Natural killer cell (primary cell): ENCODE measurements around the gene ANGPTL4. TPM values are rescaled to one million over a fixed set of nuclear protein-coding genes. Genes with fewer than 3 reads are reported as not detected.
"Not testable (repeated sequence)": the region's sequence is repeated elsewhere in the genome, so short reads cannot be mapped to it uniquely, and the experiment has no call there.

Experiments
- ATAC-seq, 3 donors: fragments of 150-1000 bp in 2 of 3; fragments of 200-7000 bp in 1 of 3; cut with Tn5 transposase; 1 replicate in 1 of 3; 2 replicates in 2 of 3; pipeline ENCODE4 v1.10.0; 2021; ENCODE audit warnings: mild to moderate bottlenecking in 2 of 3, moderate library complexity in 2 of 3
- DNase-seq, 2 donors: peaks; one replicate each; pipeline versions ENCODE4 v3.0.0 to v3.0.0-alpha.2; 2013 to 2021; ENCODE audit warnings: mixed read lengths in 1 of 2
- H3K27ac ChIP-seq: one replicate; pipeline ENCODE4 v1.5.1; 2013; ENCODE audit warnings: mild to moderate bottlenecking, low read length
- H3K27me3 ChIP-seq: one replicate; pipeline ENCODE4 v1.6.1; 2013; ENCODE audit warnings: low read length; ENCODE audit not compliant: control insufficient read depth, insufficient read depth
- H3K36me3 ChIP-seq: one replicate; pipeline ENCODE4 v1.6.1; 2013; ENCODE audit warnings: low read length; ENCODE audit not compliant: control insufficient read depth, insufficient read depth
- H3K4me1 ChIP-seq: one replicate; pipeline ENCODE4 v1.6.1; 2013; ENCODE audit warnings: low read length; ENCODE audit not compliant: control insufficient read depth, insufficient read depth
- H3K4me3 ChIP-seq: one replicate; pipeline ENCODE4 v1.5.1; 2013; ENCODE audit warnings: low read length
- H3K9me3 ChIP-seq: one replicate; pipeline ENCODE4 v1.6.1; 2013; ENCODE audit warnings: low read length; ENCODE audit not compliant: control insufficient read depth, insufficient read depth
- H3K27ac Mint-ChIP-seq, 2 donors: one replicate each; pipeline ENCODE4 v1.8.0; 2022; ENCODE audit warnings: mild to moderate bottlenecking in 2 of 2, mixed read lengths in 2 of 2, moderate library complexity in 1 of 2
- H3K27me3 Mint-ChIP-seq, 2 donors: one replicate each; pipeline ENCODE4 v1.8.0; 2022; ENCODE audit warnings: low read depth in 2 of 2, mixed read lengths in 2 of 2
- H3K36me3 Mint-ChIP-seq: one replicate; pipeline ENCODE4 v1.8.0; 2022; ENCODE audit warnings: mixed read lengths
- H3K4me1 Mint-ChIP-seq, 2 donors: one replicate each; pipeline ENCODE4 v1.8.0; 2022; ENCODE audit warnings: mixed read lengths in 2 of 2
- H3K4me3 Mint-ChIP-seq: one replicate; pipeline ENCODE4 v1.8.0; 2022; ENCODE audit warnings: mild to moderate bottlenecking, moderate library complexity, mixed read lengths
- H3K9me3 Mint-ChIP-seq, 2 donors: one replicate each; pipeline ENCODE4 v1.8.0; 2022; ENCODE audit warnings: mixed read lengths in 2 of 2
- WGBS: methylation state at CpG from one replicate; pipeline ENCODE4 v1.1.7; 2013; ENCODE audit warnings: missing lambda C conversion rate; ENCODE audit not compliant: insufficient coverage; 5-methylcytosine and 5-hydroxymethylcytosine counted together
- intact Hi-C: fragments of 100-400 bp; cut with micrococcal nuclease; formaldehyde crosslinking; loops from one replicate; pipeline ENCODE4 v1.14.2; 2022
- total RNA-seq, 4 donors: library from RNA; stranded (reverse); fragments of 120-200 nt in 1 of 4; gene quantifications; one replicate each; pipeline versions ENCODE4 v1.2.3 to v1.2.4, GENCODE V29; 2013 to 2022
- TF ChIP-seq, protein P1 (sequence below): fragments of 200-600 bp; IDR thresholded peaks from one replicate; pipeline ENCODE4 v1.8.0; 2022; ENCODE audit warnings: antibody characterized with exemption

ANGPTL4 gene
- total RNA-seq, 3 donors from 2014 or later (not counting 1 experiment from before 2014, with no cell fraction given), result not detected

DNA sequence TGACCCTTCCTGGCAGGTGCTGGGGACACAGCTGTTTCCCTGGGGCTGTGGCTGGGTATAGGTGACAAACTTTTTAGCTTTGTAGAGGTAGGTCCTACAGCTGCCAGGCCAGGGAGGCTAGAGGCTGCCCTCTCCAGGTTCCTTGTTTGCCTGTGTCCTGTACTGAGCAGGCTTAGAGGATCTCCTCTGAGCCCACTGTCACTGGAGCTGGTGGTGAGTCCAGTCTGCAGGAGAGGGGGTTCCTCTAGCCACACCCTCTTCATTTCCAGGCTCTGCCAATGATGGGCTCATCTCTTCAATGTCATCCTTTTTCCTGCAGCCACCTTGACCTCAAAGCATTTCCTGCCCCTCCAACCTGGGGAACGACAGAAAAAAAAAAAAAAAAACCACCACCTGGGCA is 13.6 kb downstream of the ANGPTL4 start:
- Histone ChIP-seq H3K4me1 (peaks cover 3% of the 10 kb centered on the region), H3K4me3 (no peak overlapping the region), H3K9me3 (no peaks in the 10 kb centered on the region), H3K27me3 (no peaks in the 10 kb centered on the region), H3K27ac (no peak overlapping the region), H3K36me3 (no peaks in the 10 kb centered on the region)
- no peaks in the 10 kb centered on the region for H3K4me1 Mint-ChIP-seq
- H3K4me3 Mint-ChIP-seq, result no peak overlapping the region
- H3K27ac Mint-ChIP-seq, result no peak overlapping the region
- no peaks in the 10 kb centered on the region for H3K9me3 Mint-ChIP-seq
- no peaks in the 10 kb centered on the region for H3K27me3 Mint-ChIP-seq
- H3K36me3 Mint-ChIP-seq, result no peaks in the 10 kb centered on the region
- no peak for ATAC-seq
- TF ChIP-seq, protein P1, sequence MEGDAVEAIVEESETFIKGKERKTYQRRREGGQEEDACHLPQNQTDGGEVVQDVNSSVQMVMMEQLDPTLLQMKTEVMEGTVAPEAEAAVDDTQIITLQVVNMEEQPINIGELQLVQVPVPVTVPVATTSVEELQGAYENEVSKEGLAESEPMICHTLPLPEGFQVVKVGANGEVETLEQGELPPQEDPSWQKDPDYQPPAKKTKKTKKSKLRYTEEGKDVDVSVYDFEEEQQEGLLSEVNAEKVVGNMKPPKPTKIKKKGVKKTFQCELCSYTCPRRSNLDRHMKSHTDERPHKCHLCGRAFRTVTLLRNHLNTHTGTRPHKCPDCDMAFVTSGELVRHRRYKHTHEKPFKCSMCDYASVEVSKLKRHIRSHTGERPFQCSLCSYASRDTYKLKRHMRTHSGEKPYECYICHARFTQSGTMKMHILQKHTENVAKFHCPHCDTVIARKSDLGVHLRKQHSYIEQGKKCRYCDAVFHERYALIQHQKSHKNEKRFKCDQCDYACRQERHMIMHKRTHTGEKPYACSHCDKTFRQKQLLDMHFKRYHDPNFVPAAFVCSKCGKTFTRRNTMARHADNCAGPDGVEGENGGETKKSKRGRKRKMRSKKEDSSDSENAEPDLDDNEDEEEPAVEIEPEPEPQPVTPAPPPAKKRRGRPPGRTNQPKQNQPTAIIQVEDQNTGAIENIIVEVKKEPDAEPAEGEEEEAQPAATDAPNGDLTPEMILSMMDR, result no peak
- intact Hi-C loops, result no loop called here
- no peak for DNase-seq
- WGBS, result 0% methylated on average over 1 of the region's 1 CpG

DNA sequence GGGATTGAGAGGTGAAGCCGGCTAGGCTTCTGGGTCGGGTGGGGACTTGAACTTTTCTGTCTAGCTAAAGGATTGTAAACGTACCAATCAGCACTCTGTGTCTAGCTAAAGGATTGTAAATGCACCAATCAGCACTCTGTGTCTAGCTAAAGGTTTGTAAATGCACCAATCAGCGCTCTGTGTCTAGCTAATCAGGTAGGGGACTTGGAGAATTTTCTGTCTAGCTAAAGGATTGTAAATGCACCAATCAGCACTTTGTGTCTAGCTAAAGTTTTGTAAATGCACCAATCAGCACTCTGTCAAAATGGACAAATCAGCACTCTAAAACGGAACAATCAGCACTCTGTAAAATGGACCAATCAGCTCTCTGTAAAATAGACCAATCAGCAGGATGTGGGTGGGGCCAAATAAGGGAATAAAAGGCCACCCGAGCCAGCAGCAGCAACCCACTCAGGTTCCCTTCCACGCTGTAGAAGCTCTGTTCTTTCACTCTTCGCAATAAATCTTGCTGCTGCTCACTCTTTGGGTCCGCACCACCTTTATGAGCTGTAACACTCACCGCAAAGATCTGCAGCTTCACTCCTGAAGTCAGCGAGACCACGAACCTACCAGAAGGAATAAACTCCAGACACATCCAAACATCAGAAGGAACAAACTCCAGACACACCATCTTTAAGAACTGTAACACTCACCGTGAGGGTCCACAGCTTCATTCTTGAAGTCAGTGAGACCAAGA is 15.4 kb downstream of the ANGPTL4 start:
- ATAC-seq, H3K27ac Mint-ChIP-seq, DNase-seq, H3K9me3 ChIP-seq, H3K4me3 ChIP-seq, H3K27me3 Mint-ChIP-seq, H3K9me3 Mint-ChIP-seq, H3K4me3 Mint-ChIP-seq, H3K27ac ChIP-seq, H3K36me3 ChIP-seq, intact Hi-C loops, H3K4me1 Mint-ChIP-seq, H3K4me1 ChIP-seq, H3K36me3 Mint-ChIP-seq, H3K27me3 ChIP-seq: not testable (repeated sequence)
- WGBS, result 99% methylated on average over 13 of the region's 13 CpGs

DNA sequence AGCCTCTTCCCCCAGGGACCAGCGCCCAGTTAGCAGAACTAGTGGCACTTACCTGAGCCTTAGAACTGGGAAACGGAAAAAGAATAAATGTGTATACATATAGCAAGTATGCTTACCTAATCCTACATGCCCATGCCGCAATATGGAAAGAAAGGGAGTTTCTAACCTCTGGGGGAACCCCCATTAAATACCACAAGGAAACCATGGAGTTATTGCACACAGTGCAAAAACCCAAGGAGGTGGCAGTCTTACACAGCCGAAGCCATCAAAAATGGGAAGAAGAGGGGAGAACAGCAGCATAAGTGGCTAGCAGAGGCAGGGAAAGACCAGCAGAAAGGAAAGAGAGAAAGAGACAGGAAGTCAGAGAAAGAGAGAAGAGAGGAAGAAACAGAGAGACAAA is 20.6 kb downstream of the ANGPTL4 start:
- H3K27me3 Mint-ChIP-seq, H3K36me3 Mint-ChIP-seq, H3K4me3 Mint-ChIP-seq, H3K27ac ChIP-seq, H3K27ac Mint-ChIP-seq, ATAC-seq, H3K36me3 ChIP-seq, H3K9me3 ChIP-seq, intact Hi-C loops, H3K27me3 ChIP-seq, H3K4me3 ChIP-seq, H3K4me1 ChIP-seq, H3K4me1 Mint-ChIP-seq, H3K9me3 Mint-ChIP-seq, DNase-seq: not testable (repeated sequence)
- WGBS, result 83% methylated on average over 1 of the region's 4 CpGs

- WGBS, result no CpG with 5 or more reads among the region's 2 CpGs
- H3K27me3 ChIP-seq, H3K4me3 Mint-ChIP-seq, ATAC-seq, DNase-seq, H3K27me3 Mint-ChIP-seq, H3K36me3 ChIP-seq, H3K9me3 Mint-ChIP-seq, H3K27ac ChIP-seq, intact Hi-C loops, H3K4me3 ChIP-seq, H3K4me1 ChIP-seq, H3K27ac Mint-ChIP-seq, H3K36me3 Mint-ChIP-seq, H3K4me1 Mint-ChIP-seq, H3K9me3 ChIP-seq: not testable (repeated sequence)
Observed at GRCh38 chr19:8385103-8385502, 21.1 kb downstream of the ANGPTL4 start.

DNA sequence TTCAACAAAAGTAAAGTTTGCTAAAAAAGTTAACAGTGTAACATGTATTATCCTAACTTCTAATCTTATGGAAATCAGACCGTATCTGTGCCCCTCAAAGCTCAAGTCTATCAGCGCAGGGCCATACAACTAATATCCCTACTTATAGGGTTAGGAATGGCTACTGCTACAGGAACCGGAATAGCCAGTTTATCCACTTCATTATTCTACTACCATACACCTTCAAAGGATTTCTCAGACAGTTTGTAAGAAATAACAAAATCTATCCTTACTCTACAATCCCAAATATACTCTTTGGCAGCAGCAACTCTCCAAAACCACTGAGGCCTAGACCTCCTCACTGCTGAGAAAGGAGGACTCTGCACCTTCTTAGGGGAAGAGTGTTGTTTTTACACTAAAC is 21.6 kb downstream of the ANGPTL4 start:
- DNase-seq, H3K4me1 Mint-ChIP-seq, H3K36me3 Mint-ChIP-seq, H3K27me3 Mint-ChIP-seq, H3K4me3 ChIP-seq, intact Hi-C loops, H3K27ac ChIP-seq, H3K9me3 Mint-ChIP-seq, H3K27me3 ChIP-seq, H3K36me3 ChIP-seq, H3K4me1 ChIP-seq, H3K27ac Mint-ChIP-seq, H3K4me3 Mint-ChIP-seq, H3K9me3 ChIP-seq, ATAC-seq: not testable (repeated sequence)
- 90% methylated on average over 3 of the region's 3 CpGs for WGBS

DNA sequence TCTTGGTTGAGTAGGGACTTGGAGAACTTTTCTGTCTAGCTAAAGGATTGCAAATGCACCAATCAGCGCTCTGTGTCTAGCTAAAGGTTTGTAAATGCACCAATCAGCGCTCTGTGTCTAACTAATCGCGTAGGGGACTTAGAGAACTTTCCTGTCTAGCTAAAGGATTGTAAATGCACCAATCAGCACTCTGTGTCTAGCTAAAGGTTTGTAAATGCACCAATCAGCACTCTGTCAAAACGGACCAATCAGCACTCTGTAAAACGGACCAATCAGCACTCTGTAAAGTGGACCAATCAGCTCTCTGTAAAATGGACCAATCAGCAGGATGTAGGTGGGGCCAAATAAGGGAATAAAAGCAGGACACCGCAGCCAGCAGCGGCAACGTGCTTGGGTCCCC is 22.5 kb downstream of the ANGPTL4 start:
- H3K4me3 Mint-ChIP-seq, H3K27ac ChIP-seq, H3K27ac Mint-ChIP-seq, H3K9me3 Mint-ChIP-seq, H3K27me3 ChIP-seq, H3K27me3 Mint-ChIP-seq, H3K9me3 ChIP-seq, H3K36me3 ChIP-seq, H3K36me3 Mint-ChIP-seq, ATAC-seq, H3K4me3 ChIP-seq, DNase-seq, intact Hi-C loops: not testable (repeated sequence)
- peaks cover 17% of the 10 kb centered on the region for H3K4me1 ChIP-seq
- H3K4me1 Mint-ChIP-seq, result peaks cover 6 to 17% of the 10 kb centered on the region in 2 donors
- 97% methylated on average over 9 of the region's 9 CpGs for WGBS
